Activated CD8-positive, alpha-beta T cell treated with anti-CD3 and anti-CD28 coated beads for 36 hours (primary cell): ENCODE data around the gene HMX1. TPM values are rescaled to one million over a fixed set of nuclear protein-coding genes. Genes with fewer than 3 reads are reported as not detected.

Experiments used
- ATAC-seq: fragments of 200-7000 bp; cut with Tn5 transposase; one replicate; pipeline ENCODE4 v1.10.0; 2021; ENCODE audit warnings: mild to moderate bottlenecking, moderate library complexity
- CTCF ChIA-PET: fragments of 350-600 bp; sonication (Branson Sonifier 250); formaldehyde crosslinking; loops from one replicate; lab custom pipeline; 2021; ENCODE audit warnings: antibody characterized with exemption; lab: Charles Lee
- POLR2A ChIA-PET: fragments of 350-600 bp; sonication (Branson Sonifier 250); formaldehyde crosslinking; loops from one replicate; lab custom pipeline; 2021; ENCODE audit warnings: antibody characterized with exemption; lab: Charles Lee
- DNase-seq: peaks from one replicate; pipeline ENCODE4 v3.0.0-alpha.2; 2020
- H3K27ac Mint-ChIP-seq: one replicate; pipeline ENCODE4 v1.8.0; 2021; ENCODE audit warnings: mild to moderate bottlenecking, mixed read lengths
- H3K27me3 Mint-ChIP-seq: one replicate; pipeline ENCODE4 v1.8.0; 2021; ENCODE audit warnings: mixed read lengths
- H3K36me3 Mint-ChIP-seq: one replicate; pipeline ENCODE4 v1.8.0; 2021; ENCODE audit warnings: low read depth, mixed read lengths
- H3K4me1 Mint-ChIP-seq: one replicate; pipeline ENCODE4 v1.8.0; 2021; ENCODE audit warnings: low read depth, mixed read lengths
- H3K4me3 Mint-ChIP-seq: one replicate; pipeline ENCODE4 v1.8.0; 2021; ENCODE audit warnings: mild to moderate bottlenecking, moderate library complexity, mixed read lengths
- H3K9me3 Mint-ChIP-seq: one replicate; pipeline ENCODE4 v1.8.0; 2021; ENCODE audit warnings: mixed read lengths
- CTCF ChIP-seq: fragments of 200-600 bp; IDR thresholded peaks from one replicate; pipeline ENCODE4 v1.8.0; 2022; ENCODE audit warnings: antibody characterized with exemption, mild to moderate bottlenecking
- intact Hi-C: fragments of 100-400 bp; cut with micrococcal nuclease; formaldehyde crosslinking; loops from one replicate; pipeline ENCODE4 v1.10.0; 2022
- total RNA-seq, 2 experiments: library from RNA; stranded (reverse); gene quantifications; one replicate each; pipeline ENCODE4 v1.2.3, GENCODE V29; 2021

HMX1 gene
- total RNA-seq, 2 experiments from 2014 or later: not detected

DNA sequence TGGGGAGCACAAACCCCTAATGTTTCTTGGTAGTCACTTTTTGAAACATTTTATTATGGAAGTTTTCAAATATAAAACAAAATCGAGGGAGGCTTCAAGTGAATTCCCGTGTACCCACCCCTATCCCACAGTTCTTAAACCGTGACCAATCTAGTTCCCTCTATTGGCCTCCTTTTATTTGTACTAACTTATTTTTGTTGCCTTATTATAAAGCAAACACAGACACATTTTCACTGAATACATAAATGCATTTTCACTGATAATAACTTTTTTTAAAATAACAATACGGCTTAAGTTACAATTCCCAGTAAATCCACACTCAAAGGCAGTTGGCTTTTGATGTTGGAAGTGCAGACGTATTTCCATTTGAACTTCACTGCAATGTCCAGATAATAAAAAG is 9.3 kb downstream of the HMX1 start:
- no peak for TF ChIP-seq CTCF

GRCh38 chr4:8861576-8862295 is 9.9 kb downstream of the HMX1 start:
- no peaks in the 10 kb centered on the region for H3K9me3 Mint-ChIP-seq
- no peak for TF ChIP-seq CTCF
- no peaks in the 10 kb centered on the region for H3K36me3 Mint-ChIP-seq
- no peak for DNase-seq
- peaks cover 69% of the 10 kb centered on the region for H3K27me3 Mint-ChIP-seq
- no peak overlapping the region for H3K4me3 Mint-ChIP-seq
- intact Hi-C loops: no loop called here
- ATAC-seq: no peak
- ChIA-PET CTCF (no interaction called here), POLR2A (no interaction called here)
- H3K27ac Mint-ChIP-seq: no peak overlapping the region
- H3K4me1 Mint-ChIP-seq: peaks cover 5% of the 10 kb centered on the region

More for the DNA sequence above, 9.3 kb downstream of the HMX1 start:
- Mint-ChIP-seq H3K36me3 (no peaks in the 10 kb centered on the region), H3K4me1 (peaks cover 5% of the 10 kb centered on the region), H3K4me3 (no peak overlapping the region), H3K9me3 (no peaks in the 10 kb centered on the region), H3K27me3 (peaks cover 69% of the 10 kb centered on the region), H3K27ac (no peak overlapping the region)
- intact Hi-C loops: no loop called here
- POLR2A ChIA-PET: no interaction called here
- no peak for DNase-seq
- no peak for ATAC-seq
- CTCF ChIA-PET: no interaction called here

DNA sequence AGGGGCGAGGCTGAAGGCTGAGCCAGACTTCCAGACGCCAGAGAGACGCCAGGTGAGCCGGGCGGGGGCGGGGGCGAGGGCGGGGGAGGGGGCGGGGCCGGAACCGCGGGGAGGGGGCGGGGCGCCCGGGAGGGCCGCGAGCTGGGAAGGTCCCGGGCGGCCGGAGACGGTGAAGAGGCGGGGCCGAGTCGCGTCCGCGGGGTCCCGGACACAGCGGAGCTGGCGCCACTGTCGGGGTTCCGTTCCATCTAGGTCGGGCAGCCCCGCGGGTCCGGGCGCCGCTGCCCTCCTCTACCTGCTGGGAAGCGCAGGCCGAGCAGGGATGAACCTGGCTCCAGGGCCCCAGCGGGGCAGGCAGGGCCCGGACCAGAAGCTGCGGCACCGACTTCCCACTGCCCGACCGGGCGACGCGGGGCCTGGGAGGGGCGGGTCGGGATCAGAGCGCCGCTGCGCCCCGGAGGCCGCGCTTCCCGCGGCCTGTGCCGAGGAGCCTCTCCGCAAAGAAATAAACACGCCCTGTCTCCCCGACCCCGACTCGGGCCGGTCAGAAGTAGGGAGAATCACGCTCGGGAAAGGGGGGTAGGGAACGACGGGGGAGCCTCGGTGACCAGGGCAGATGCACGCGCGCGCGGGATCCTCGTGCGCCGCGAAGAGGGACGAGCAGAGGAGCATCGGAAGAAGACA is 10.6 kb downstream of the HMX1 start:
- ChIA-PET POLR2A (no interaction called here), CTCF (no interaction called here)
- H3K27me3 Mint-ChIP-seq: peaks cover 69% of the 10 kb centered on the region
- H3K27ac Mint-ChIP-seq: no peak overlapping the region
- H3K4me1 Mint-ChIP-seq: peaks cover 5% of the 10 kb centered on the region
- H3K4me3 Mint-ChIP-seq: no peak overlapping the region
- no peaks in the 10 kb centered on the region for H3K36me3 Mint-ChIP-seq
- DNase-seq (no peak), ATAC-seq (no peak)
- H3K9me3 Mint-ChIP-seq: no peaks in the 10 kb centered on the region
- TF ChIP-seq CTCF: no peak
- intact Hi-C loops: no loop called here

GRCh38 chr4:8860096-8860891 is 11.3 kb downstream of the HMX1 start:
- H3K27me3 Mint-ChIP-seq: peaks cover 70% of the 10 kb centered on the region
- no peak overlapping the region for H3K4me3 Mint-ChIP-seq

More at GRCh38 chr4:8860096-8860891, 11.3 kb downstream of the HMX1 start:
- no peak for TF ChIP-seq CTCF
- no peak for DNase-seq
- intact Hi-C loops: no loop called here
- CTCF ChIA-PET: no interaction called here
- peaks cover 5% of the 10 kb centered on the region for H3K4me1 Mint-ChIP-seq
- no peak for ATAC-seq
- no peak overlapping the region for H3K27ac Mint-ChIP-seq
- no peaks in the 10 kb centered on the region for H3K9me3 Mint-ChIP-seq
- POLR2A ChIA-PET: no interaction called here
- H3K36me3 Mint-ChIP-seq: no peaks in the 10 kb centered on the region
